GM23338 (cell line): ENCODE data around the gene MKLN1. TPM values are rescaled to one million over a fixed set of nuclear protein-coding genes. Genes with fewer than 3 reads are reported as not detected.

ENCODE experiments used
- ATAC-seq: fragments of 200-7000 bp; cut with Tn5 transposase; 3 replicates; pipeline ENCODE4 v1.9.1; 2020
- DNase-seq: peaks from one replicate; pipeline ENCODE4 v3.0.0-alpha.2; 2015; ENCODE audit warnings: low spot score
- H2AFZ ChIP-seq: fragments of 200-600 bp; sonication (generic); 2 replicates; pipeline ENCODE4 v1.8.0; 2016; ENCODE audit warnings: antibody characterized with exemption, mild to moderate bottlenecking, moderate library complexity
- H3F3A ChIP-seq: fragments of 200-600 bp; sonication (generic); replicated peaks from 2 replicates; pipeline ENCODE4 v1.8.0; 2017; ENCODE audit warnings: antibody characterized with exemption, mixed run types, low read depth
- H3K27ac ChIP-seq: fragments of 200-600 bp; sonication (generic); 2 replicates; pipeline ENCODE4 v1.6.1; 2016; ENCODE audit warnings: low read depth
- H3K27me3 ChIP-seq: fragments of 200-600 bp; sonication (generic); 2 replicates; pipeline ENCODE4 v1.8.0; 2016; ENCODE audit warnings: mild to moderate bottlenecking, mixed run types, moderate library complexity; ENCODE audit not compliant: insufficient read depth
- H3K36me3 ChIP-seq: fragments of 200-600 bp; sonication (generic); 2 replicates; pipeline ENCODE4 v1.8.0; 2016; ENCODE audit warnings: mild to moderate bottlenecking; ENCODE audit not compliant: insufficient read depth
- H3K4me1 ChIP-seq: fragments of 200-600 bp; sonication (generic); 2 replicates; pipeline ENCODE4 v1.8.0; 2016; ENCODE audit warnings: mild to moderate bottlenecking, moderate library complexity; ENCODE audit not compliant: insufficient read depth
- H3K4me2 ChIP-seq: fragments of 200-600 bp; sonication (generic); 2 replicates; pipeline ENCODE4 v1.7.1; 2017; ENCODE audit warnings: mixed run types
- H3K4me3 ChIP-seq: fragments of 200-600 bp; sonication (generic); 2 replicates; pipeline ENCODE4 v1.6.1; 2016; ENCODE audit warnings: mixed run types
- H3K79me2 ChIP-seq: fragments of 200-600 bp; sonication (generic); replicated peaks from 2 replicates; pipeline ENCODE4 v1.8.0; 2017; ENCODE audit warnings: mild to moderate bottlenecking; ENCODE audit not compliant: insufficient read depth
- H3K9me2 ChIP-seq: fragments of 200-600 bp; sonication (generic); 2 replicates; pipeline ENCODE4 v1.8.0; 2017; ENCODE audit not compliant: insufficient read depth
- H4K20me1 ChIP-seq: fragments of 200-600 bp; sonication (generic); replicated peaks from 2 replicates; pipeline ENCODE4 v1.8.0; 2017; ENCODE audit warnings: mild to moderate bottlenecking; ENCODE audit not compliant: insufficient read depth
- H3K27ac Mint-ChIP-seq: 2 replicates; pipeline ENCODE4 v1.8.0; 2020; ENCODE audit warnings: inconsistent platforms, mild to moderate bottlenecking, moderate library complexity, mixed read lengths
- H3K27me3 Mint-ChIP-seq: 3 replicates; pipeline ENCODE4 v1.8.0; 2022; ENCODE audit warnings: low read depth, mild to moderate bottlenecking, moderate library complexity, mixed read lengths, inconsistent platforms; ENCODE audit not compliant: insufficient read depth, poor library complexity
- H3K36me3 Mint-ChIP-seq: 3 replicates; pipeline ENCODE4 v1.8.0; 2021; ENCODE audit warnings: low read depth, mild to moderate bottlenecking, inconsistent platforms, moderate library complexity, mixed read lengths
- H3K4me1 Mint-ChIP-seq: 3 replicates; pipeline ENCODE4 v1.8.0; 2020; ENCODE audit warnings: mild to moderate bottlenecking, inconsistent platforms, mixed read lengths
- H3K4me3 Mint-ChIP-seq: 3 replicates; pipeline ENCODE4 v1.8.0; 2021; ENCODE audit warnings: moderate library complexity, mild to moderate bottlenecking, inconsistent platforms, mixed read lengths
- H3K9me3 Mint-ChIP-seq: 3 replicates; pipeline ENCODE4 v1.8.0; 2020; ENCODE audit warnings: moderate library complexity, mild to moderate bottlenecking, inconsistent platforms, mixed read lengths
- EZH2 ChIP-seq: fragments of 200-600 bp; sonication (generic); IDR thresholded peaks from one replicate; pipeline ENCODE4 v1.8.0; 2017; ENCODE audit warnings: antibody characterized with exemption, mild to moderate bottlenecking, low read depth; ENCODE audit not compliant: unreplicated experiment
- EZH2phosphoT487 ChIP-seq: fragments of 200-600 bp; sonication (generic); IDR thresholded peaks from one replicate; pipeline ENCODE4 v1.8.1; 2018; ENCODE audit warnings: antibody characterized with exemption; ENCODE audit not compliant: unreplicated experiment
- JUNB ChIP-seq: IDR thresholded peaks from one replicate; pipeline ENCODE4 v1.6.1; 2016; ENCODE audit warnings: antibody characterized with exemption; ENCODE audit not compliant: unreplicated experiment
- ZNF114 ChIP-seq: fragments of 250-450 bp; sonication (Bioruptor Pico); IDR thresholded peaks from 2 replicates; pipeline ENCODE4 v1.5.0; 2020; ENCODE audit warnings: mild to moderate bottlenecking, moderate library complexity
- ZNF331 ChIP-seq: fragments of 250-450 bp; sonication (Bioruptor Pico); IDR thresholded peaks from 2 replicates; pipeline ENCODE4 v1.5.0; 2020; ENCODE audit warnings: low read depth, mild to moderate bottlenecking, moderate library complexity
- polyA plus RNA-seq: library from polyadenylated mRNA; unstranded; fragments of >200 nt; fragmentation: Nextera tagmentation; extraction: Ambion mirVana; gene quantifications from 2 replicates; pipeline ENCODE4 v1.2.1, GENCODE V29; 2016
- total RNA-seq: library from RNA; depleted of rRNA; stranded (reverse); fragments of >200 nt; shearing (Covaris generic); gene quantifications from 2 replicates; pipeline ENCODE4 v1.2.3, GENCODE V29; 2014
- TF ChIP-seq, protein P1 (sequence below), 2 experiments: fragments of 200-600 bp in 1 of 2; sonication (generic) in 1 of 2; conservative IDR thresholded peaks; 2 replicates each; pipeline versions ENCODE4 v1.5.1 to v1.6.1; 2016 to 2017; ENCODE audit warnings: antibody characterized with exemption in 2 of 2, low read depth in 2 of 2, mild to moderate bottlenecking in 2 of 2, moderate library complexity in 1 of 2
- TF ChIP-seq, protein P2 (sequence below): IDR thresholded peaks from one replicate; pipeline ENCODE4 v1.6.1; 2018; ENCODE audit warnings: antibody characterized with exemption; ENCODE audit not compliant: unreplicated experiment
- TF ChIP-seq, protein P3 (sequence below): fragments of 250-450 bp; sonication (Bioruptor Pico); IDR thresholded peaks from 2 replicates; pipeline ENCODE4 v1.5.0; 2020; ENCODE audit warnings: mild to moderate bottlenecking, moderate library complexity

The MKLN1 gene
- total and polyA plus RNA-seq, 2 experiments from 2014 or later = 25.3 to 46.5 TPM

DNA sequence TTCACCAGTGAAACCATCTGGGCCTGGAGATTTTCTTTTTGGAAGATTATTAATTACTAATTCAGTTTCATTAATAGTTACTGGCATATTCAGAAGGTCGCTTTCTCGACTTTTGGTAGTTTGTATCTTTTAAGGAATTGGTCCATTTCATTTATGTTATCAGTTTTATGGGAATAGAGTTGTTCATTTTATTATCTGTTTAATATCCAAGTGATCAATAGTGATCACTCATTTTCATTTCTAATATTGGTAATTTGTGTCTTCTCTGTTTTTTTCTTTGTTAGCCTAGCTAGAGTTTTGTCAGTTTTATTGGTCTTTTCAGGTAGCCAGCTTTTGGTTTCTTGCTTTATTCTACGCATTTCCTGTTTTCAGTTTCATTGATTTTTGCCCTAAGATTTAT lies 31.0 kb downstream of the MKLN1 start (continued):
- TF ChIP-seq, protein P1, sequence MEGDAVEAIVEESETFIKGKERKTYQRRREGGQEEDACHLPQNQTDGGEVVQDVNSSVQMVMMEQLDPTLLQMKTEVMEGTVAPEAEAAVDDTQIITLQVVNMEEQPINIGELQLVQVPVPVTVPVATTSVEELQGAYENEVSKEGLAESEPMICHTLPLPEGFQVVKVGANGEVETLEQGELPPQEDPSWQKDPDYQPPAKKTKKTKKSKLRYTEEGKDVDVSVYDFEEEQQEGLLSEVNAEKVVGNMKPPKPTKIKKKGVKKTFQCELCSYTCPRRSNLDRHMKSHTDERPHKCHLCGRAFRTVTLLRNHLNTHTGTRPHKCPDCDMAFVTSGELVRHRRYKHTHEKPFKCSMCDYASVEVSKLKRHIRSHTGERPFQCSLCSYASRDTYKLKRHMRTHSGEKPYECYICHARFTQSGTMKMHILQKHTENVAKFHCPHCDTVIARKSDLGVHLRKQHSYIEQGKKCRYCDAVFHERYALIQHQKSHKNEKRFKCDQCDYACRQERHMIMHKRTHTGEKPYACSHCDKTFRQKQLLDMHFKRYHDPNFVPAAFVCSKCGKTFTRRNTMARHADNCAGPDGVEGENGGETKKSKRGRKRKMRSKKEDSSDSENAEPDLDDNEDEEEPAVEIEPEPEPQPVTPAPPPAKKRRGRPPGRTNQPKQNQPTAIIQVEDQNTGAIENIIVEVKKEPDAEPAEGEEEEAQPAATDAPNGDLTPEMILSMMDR (conservative IDR thresholded peaks at IDR 0.05; ENCODE audit: low read depth in 2 of 2) = no peak
- TF ChIP-seq, protein P2, sequence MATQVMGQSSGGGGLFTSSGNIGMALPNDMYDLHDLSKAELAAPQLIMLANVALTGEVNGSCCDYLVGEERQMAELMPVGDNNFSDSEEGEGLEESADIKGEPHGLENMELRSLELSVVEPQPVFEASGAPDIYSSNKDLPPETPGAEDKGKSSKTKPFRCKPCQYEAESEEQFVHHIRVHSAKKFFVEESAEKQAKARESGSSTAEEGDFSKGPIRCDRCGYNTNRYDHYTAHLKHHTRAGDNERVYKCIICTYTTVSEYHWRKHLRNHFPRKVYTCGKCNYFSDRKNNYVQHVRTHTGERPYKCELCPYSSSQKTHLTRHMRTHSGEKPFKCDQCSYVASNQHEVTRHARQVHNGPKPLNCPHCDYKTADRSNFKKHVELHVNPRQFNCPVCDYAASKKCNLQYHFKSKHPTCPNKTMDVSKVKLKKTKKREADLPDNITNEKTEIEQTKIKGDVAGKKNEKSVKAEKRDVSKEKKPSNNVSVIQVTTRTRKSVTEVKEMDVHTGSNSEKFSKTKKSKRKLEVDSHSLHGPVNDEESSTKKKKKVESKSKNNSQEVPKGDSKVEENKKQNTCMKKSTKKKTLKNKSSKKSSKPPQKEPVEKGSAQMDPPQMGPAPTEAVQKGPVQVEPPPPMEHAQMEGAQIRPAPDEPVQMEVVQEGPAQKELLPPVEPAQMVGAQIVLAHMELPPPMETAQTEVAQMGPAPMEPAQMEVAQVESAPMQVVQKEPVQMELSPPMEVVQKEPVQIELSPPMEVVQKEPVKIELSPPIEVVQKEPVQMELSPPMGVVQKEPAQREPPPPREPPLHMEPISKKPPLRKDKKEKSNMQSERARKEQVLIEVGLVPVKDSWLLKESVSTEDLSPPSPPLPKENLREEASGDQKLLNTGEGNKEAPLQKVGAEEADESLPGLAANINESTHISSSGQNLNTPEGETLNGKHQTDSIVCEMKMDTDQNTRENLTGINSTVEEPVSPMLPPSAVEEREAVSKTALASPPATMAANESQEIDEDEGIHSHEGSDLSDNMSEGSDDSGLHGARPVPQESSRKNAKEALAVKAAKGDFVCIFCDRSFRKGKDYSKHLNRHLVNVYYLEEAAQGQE = no peak

DNA sequence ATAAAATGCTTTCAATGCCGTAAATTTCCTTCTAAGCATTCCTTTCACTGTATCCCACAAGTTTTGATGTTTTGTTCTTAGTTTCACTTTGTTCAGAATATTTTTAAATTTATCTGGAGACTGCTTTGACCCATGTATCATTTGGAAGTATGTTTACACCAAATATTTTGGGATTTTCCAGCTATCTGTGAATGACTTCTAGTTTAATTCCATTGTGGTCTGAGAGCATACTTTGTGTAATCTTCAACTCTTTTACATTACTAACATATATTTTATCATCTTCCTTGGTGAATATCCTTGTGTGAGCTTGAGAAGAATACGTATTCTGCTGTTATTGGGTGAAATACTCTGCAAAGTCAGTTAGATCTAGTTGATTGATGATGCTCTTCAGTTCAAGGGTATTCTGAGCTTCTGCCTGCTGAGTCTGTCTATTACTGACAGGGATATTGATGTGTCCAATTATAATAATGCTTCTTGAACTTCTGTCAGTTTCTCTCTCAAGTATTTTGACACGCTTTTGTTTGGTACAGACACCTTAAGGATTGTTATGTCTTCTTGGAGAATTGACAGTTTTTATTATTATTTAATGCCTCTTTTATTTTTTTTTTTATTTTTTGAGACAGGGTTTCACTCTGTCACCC lies 31.6 kb downstream of the MKLN1 start:
- H3F3A ChIP-seq = no peaks in the 10 kb centered on the region
- peak overlapping the region; percentile 43 for H3K27ac ChIP-seq
- no peaks in the 10 kb centered on the region for H3K27me3 Mint-ChIP-seq
- H3K27ac Mint-ChIP-seq = peak overlapping the region; percentile 60
- no peak overlapping the region for H2AFZ ChIP-seq
- H3K36me3 Mint-ChIP-seq = no peaks in the 10 kb centered on the region
- H3K36me3 ChIP-seq = no peaks in the 10 kb centered on the region
- peaks cover 66% of the 10 kb centered on the region for H3K4me1 Mint-ChIP-seq
- DNase-seq (no peak), ATAC-seq (no peak)
- H3K27me3 ChIP-seq = no peaks in the 10 kb centered on the region
- peaks cover 100% of the 10 kb centered on the region for H3K79me2 ChIP-seq
- H3K4me1 ChIP-seq = peaks cover 50% of the 10 kb centered on the region
- no peak overlapping the region for H3K4me3 ChIP-seq
- no peaks in the 10 kb centered on the region for H3K9me3 Mint-ChIP-seq
- H4K20me1 ChIP-seq = peaks cover 26% of the 10 kb centered on the region
- no peak overlapping the region for H3K4me3 Mint-ChIP-seq
- no peaks in the 10 kb centered on the region for H3K9me2 ChIP-seq
- H3K4me2 ChIP-seq = peak overlapping the region; percentile 4; the same call in 1 of the 2 replicates
- no peak for TF ChIP-seq JUNB
- TF ChIP-seq, protein P3, sequence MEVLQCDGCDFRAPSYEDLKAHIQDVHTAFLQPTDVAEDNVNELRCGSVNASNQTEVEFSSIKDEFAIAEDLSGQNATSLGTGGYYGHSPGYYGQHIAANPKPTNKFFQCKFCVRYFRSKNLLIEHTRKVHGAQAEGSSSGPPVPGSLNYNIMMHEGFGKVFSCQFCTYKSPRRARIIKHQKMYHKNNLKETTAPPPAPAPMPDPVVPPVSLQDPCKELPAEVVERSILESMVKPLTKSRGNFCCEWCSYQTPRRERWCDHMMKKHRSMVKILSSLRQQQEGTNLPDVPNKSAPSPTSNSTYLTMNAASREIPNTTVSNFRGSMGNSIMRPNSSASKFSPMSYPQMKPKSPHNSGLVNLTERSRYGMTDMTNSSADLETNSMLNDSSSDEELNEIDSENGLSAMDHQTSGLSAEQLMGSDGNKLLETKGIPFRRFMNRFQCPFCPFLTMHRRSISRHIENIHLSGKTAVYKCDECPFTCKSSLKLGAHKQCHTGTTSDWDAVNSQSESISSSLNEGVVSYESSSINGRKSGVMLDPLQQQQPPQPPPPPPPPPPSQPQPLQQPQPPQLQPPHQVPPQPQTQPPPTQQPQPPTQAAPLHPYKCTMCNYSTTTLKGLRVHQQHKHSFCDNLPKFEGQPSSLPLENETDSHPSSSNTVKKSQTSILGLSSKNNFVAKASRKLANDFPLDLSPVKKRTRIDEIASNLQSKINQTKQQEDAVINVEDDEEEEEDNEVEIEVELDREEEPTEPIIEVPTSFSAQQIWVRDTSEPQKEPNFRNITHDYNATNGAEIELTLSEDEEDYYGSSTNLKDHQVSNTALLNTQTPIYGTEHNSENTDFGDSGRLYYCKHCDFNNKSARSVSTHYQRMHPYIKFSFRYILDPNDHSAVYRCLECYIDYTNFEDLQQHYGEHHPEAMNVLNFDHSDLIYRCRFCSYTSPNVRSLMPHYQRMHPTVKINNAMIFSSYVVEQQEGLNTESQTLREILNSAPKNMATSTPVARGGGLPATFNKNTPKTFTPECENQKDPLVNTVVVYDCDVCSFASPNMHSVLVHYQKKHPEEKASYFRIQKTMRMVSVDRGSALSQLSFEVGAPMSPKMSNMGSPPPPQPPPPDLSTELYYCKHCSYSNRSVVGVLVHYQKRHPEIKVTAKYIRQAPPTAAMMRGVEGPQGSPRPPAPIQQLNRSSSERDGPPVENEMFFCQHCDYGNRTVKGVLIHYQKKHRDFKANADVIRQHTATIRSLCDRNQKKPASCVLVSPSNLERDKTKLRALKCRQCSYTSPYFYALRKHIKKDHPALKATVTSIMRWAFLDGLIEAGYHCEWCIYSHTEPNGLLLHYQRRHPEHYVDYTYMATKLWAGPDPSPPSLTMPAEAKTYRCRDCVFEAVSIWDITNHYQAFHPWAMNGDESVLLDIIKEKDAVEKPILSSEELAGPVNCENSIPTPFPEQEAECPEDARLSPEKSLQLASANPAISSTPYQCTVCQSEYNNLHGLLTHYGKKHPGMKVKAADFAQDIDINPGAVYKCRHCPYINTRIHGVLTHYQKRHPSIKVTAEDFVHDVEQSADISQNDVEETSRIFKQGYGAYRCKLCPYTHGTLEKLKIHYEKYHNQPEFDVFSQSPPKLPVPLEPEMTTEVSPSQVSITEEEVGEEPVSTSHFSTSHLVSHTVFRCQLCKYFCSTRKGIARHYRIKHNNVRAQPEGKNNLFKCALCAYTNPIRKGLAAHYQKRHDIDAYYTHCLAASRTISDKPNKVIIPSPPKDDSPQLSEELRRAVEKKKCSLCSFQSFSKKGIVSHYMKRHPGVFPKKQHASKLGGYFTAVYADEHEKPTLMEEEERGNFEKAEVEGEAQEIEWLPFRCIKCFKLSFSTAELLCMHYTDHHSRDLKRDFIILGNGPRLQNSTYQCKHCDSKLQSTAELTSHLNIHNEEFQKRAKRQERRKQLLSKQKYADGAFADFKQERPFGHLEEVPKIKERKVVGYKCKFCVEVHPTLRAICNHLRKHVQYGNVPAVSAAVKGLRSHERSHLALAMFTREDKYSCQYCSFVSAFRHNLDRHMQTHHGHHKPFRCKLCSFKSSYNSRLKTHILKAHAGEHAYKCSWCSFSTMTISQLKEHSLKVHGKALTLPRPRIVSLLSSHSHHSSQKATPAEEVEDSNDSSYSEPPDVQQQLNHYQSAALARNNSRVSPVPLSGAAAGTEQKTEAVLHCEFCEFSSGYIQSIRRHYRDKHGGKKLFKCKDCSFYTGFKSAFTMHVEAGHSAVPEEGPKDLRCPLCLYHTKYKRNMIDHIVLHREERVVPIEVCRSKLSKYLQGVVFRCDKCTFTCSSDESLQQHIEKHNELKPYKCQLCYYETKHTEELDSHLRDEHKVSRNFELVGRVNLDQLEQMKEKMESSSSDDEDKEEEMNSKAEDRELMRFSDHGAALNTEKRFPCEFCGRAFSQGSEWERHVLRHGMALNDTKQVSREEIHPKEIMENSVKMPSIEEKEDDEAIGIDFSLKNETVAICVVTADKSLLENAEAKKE (CRISPR knock-in tag) = no peak
- TF ChIP-seq, protein P1 (conservative IDR thresholded peaks at IDR 0.05; ENCODE audit: low read depth in 2 of 2) = no peak
- TF ChIP-seq ZNF114 (CRISPR knock-in tag) = no peak
- no peak for TF ChIP-seq EZH2
- no peak for TF ChIP-seq ZNF331 (CRISPR knock-in tag)
- no peak for TF ChIP-seq EZH2phosphoT487
